Measurements from ENCODE around the gene RPS3. TPM values are rescaled to one million over a fixed set of nuclear protein-coding genes. Genes with fewer than 3 reads are reported as not detected.

RPS3 gene
- total and polyA plus RNA-seq, 2 donors (not counting 1 experiment from before 2014, with no cell fraction given) = 1,593 to 3,359 TPM

DNA sequence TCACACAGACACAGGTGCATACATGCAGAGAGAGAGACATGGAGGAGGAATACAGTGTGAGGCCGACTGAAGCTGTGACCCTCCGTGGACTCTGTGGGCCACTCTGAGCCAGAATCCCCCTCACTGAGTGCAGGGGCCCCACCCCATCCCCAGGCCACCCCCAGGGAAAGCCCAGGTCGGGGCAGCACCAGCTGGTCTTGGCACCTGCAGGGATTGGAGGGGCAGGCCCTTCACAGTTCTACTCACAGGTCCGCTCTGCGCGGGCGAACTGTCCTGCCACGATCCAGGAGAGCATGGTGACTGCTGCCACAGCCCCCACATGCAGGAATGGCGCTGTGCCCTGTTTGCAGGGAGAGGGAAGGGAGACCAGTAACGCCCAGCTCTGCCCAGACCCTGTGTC is 50.0 kb downstream of the RPS3 start:
- no peaks in the 10 kb centered on the region for H3K36me3 ChIP-seq (ENCODE audit: control insufficient read depth, insufficient read depth, low read length)
- H3K9me3 ChIP-seq (ENCODE audit: control insufficient read depth, insufficient read depth, low read depth, low read length) = no peaks in the 10 kb centered on the region
- no peaks in the 10 kb centered on the region for H3K27me3 ChIP-seq (ENCODE audit: control insufficient read depth, insufficient read depth, low read length)
- H3K79me2 ChIP-seq (ENCODE audit: control insufficient read depth, insufficient read depth, low read length) = no peaks in the 10 kb centered on the region
- no peaks in the 10 kb centered on the region for H4K20me1 ChIP-seq (ENCODE audit: control insufficient read depth, extremely low read depth, insufficient read depth, low read length)
- H3K4me2 ChIP-seq (ENCODE audit: extremely low read depth, insufficient read depth, low read length) = no peak overlapping the region
- TF ChIP-seq, protein P1, sequence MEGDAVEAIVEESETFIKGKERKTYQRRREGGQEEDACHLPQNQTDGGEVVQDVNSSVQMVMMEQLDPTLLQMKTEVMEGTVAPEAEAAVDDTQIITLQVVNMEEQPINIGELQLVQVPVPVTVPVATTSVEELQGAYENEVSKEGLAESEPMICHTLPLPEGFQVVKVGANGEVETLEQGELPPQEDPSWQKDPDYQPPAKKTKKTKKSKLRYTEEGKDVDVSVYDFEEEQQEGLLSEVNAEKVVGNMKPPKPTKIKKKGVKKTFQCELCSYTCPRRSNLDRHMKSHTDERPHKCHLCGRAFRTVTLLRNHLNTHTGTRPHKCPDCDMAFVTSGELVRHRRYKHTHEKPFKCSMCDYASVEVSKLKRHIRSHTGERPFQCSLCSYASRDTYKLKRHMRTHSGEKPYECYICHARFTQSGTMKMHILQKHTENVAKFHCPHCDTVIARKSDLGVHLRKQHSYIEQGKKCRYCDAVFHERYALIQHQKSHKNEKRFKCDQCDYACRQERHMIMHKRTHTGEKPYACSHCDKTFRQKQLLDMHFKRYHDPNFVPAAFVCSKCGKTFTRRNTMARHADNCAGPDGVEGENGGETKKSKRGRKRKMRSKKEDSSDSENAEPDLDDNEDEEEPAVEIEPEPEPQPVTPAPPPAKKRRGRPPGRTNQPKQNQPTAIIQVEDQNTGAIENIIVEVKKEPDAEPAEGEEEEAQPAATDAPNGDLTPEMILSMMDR (conservative IDR thresholded peaks at IDR 0.05 in 1 of 2, IDR thresholded peaks at IDR 0.05 in 1 of 2; ENCODE audit: low read depth in 1 of 2, low read length in 2 of 2) = no peak
- no peak for TF ChIP-seq EZH2 (IDR thresholded peaks at IDR 0.05; ENCODE audit: low read length, missing control alignments)
- H3K9ac ChIP-seq (ENCODE audit: insufficient read depth, low read length) = no peak overlapping the region
- DNase-seq (ENCODE audit: low read depth in 2 of 2) = no peak
- H3K27ac ChIP-seq (ENCODE audit: insufficient read depth, low read length) = no peak overlapping the region
- no peak overlapping the region for H3K4me3 ChIP-seq (replicated peaks in 1 of 4; ENCODE audit: control extremely low read depth in 1 of 4, insufficient read depth in 1 of 4, low read depth in 3 of 4, low read length in 4 of 4)
- no peak overlapping the region for H2AFZ ChIP-seq (ENCODE audit: low read length)
- H3K4me1 ChIP-seq (ENCODE audit: control insufficient read depth, extremely low read depth, insufficient read depth, low read length) = no peaks in the 10 kb centered on the region

DNA sequence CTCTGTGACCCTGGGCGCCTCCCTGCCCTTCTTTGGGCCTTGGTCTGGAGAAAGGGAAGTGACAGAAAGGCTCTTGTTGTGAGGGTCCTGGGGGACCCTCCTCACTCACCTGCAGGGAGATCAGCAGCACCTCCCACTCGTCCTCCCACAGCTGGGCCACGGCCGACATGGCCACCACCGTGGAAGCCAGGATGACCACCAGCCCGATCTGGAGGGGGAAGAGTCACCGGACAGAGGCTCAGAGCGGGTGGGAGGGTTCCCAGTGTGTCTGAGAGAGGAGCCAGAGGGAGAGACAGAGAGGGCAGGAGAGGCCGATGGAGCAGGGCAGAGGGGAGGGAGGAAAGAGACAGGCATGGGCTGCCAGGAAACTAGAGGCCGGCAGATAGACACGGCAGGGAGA is 50.5 kb downstream of the RPS3 start:
- no peaks in the 10 kb centered on the region for H3K79me2 ChIP-seq (ENCODE audit: control insufficient read depth, insufficient read depth, low read length)
- H3K27me3 ChIP-seq (ENCODE audit: control insufficient read depth, insufficient read depth, low read length) = no peaks in the 10 kb centered on the region
- no peak for TF ChIP-seq EZH2 (IDR thresholded peaks at IDR 0.05; ENCODE audit: low read length, missing control alignments)
- TF ChIP-seq, protein P1 (conservative IDR thresholded peaks at IDR 0.05 in 1 of 2, IDR thresholded peaks at IDR 0.05 in 1 of 2; ENCODE audit: low read depth in 1 of 2, low read length in 2 of 2) = no peak
- H3K9me3 ChIP-seq (ENCODE audit: control insufficient read depth, insufficient read depth, low read depth, low read length) = no peaks in the 10 kb centered on the region
- H3K27ac ChIP-seq (ENCODE audit: insufficient read depth, low read length) = no peak overlapping the region
- no peak overlapping the region for H3K9ac ChIP-seq (ENCODE audit: insufficient read depth, low read length)
- no peaks in the 10 kb centered on the region for H4K20me1 ChIP-seq (ENCODE audit: control insufficient read depth, extremely low read depth, insufficient read depth, low read length)
- no peak for DNase-seq (ENCODE audit: low read depth in 2 of 2)
- no peaks in the 10 kb centered on the region for H3K36me3 ChIP-seq (ENCODE audit: control insufficient read depth, insufficient read depth, low read length)
- no peak overlapping the region for H3K4me3 ChIP-seq (replicated peaks in 1 of 4; ENCODE audit: control extremely low read depth in 1 of 4, insufficient read depth in 1 of 4, low read depth in 3 of 4, low read length in 4 of 4)
- no peak overlapping the region for H3K4me2 ChIP-seq (ENCODE audit: extremely low read depth, insufficient read depth, low read length)
- H2AFZ ChIP-seq (ENCODE audit: low read length) = no peak overlapping the region
- peaks cover 3% of the 10 kb centered on the region for H3K4me1 ChIP-seq (ENCODE audit: control insufficient read depth, extremely low read depth, insufficient read depth, low read length)

DNA sequence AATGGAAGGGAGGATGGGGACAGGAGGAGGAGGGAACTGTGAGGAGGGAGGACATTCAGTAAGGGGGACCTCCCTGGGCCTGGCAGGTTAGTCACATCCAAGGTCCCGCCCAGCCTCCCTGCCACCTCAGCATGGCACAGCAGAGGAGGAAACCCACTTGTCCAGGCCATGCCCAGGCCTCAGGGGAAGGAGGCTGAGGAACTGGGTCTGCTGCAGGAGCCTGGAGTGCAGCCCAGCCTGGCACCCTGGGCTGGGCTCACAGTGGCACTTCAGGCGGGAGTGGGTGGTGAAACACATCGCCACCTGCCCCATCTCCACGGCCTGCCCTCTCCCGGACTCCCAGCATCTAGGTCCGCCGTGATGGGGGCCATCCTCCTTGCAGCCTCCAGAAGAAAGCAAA is 50.9 kb downstream of the RPS3 start:
- Histone ChIP-seq H2AFZ (ENCODE audit: low read length) (no peak overlapping the region), H3K36me3 (ENCODE audit: control insufficient read depth, insufficient read depth, low read length) (no peaks in the 10 kb centered on the region), H3K9me3 (ENCODE audit: control insufficient read depth, insufficient read depth, low read depth, low read length) (no peaks in the 10 kb centered on the region), H3K27ac (ENCODE audit: insufficient read depth, low read length) (no peak overlapping the region), H3K79me2 (ENCODE audit: control insufficient read depth, insufficient read depth, low read length) (no peaks in the 10 kb centered on the region), H3K27me3 (ENCODE audit: control insufficient read depth, insufficient read depth, low read length) (no peaks in the 10 kb centered on the region), H3K4me2 (ENCODE audit: extremely low read depth, insufficient read depth, low read length) (no peak overlapping the region), H3K9ac (ENCODE audit: insufficient read depth, low read length) (no peak overlapping the region), H4K20me1 (ENCODE audit: control insufficient read depth, extremely low read depth, insufficient read depth, low read length) (no peaks in the 10 kb centered on the region), H3K4me3 (replicated peaks in 1 of 4; ENCODE audit: control extremely low read depth in 1 of 4, insufficient read depth in 1 of 4, low read depth in 3 of 4, low read length in 4 of 4) (no peak overlapping the region), H3K4me1 (ENCODE audit: control insufficient read depth, extremely low read depth, insufficient read depth, low read length) (peaks cover 6% of the 10 kb centered on the region)
- TF ChIP-seq, protein P1 (conservative IDR thresholded peaks at IDR 0.05 in 1 of 2, IDR thresholded peaks at IDR 0.05 in 1 of 2; ENCODE audit: low read depth in 1 of 2, low read length in 2 of 2) = no peak
- no peak for TF ChIP-seq EZH2 (IDR thresholded peaks at IDR 0.05; ENCODE audit: low read length, missing control alignments)
- no peak for DNase-seq (ENCODE audit: low read depth in 2 of 2)
